GM19395 (cell line): Measurements from ENCODE around the gene CEACAM7.
"Not testable (repeated sequence)": the region's sequence is repeated elsewhere in the genome, so short reads cannot be mapped to it uniquely, and the experiment has no call there.

Source experiments
- ATAC-seq: cut with Tn5 transposase; IDR thresholded peaks from one replicate; pipeline ENCODE4 v1.9.1; 2021; ENCODE audit warnings: mild to moderate bottlenecking, moderate library complexity; ENCODE audit not compliant: unreplicated experiment

Gene CEACAM7

DNA sequence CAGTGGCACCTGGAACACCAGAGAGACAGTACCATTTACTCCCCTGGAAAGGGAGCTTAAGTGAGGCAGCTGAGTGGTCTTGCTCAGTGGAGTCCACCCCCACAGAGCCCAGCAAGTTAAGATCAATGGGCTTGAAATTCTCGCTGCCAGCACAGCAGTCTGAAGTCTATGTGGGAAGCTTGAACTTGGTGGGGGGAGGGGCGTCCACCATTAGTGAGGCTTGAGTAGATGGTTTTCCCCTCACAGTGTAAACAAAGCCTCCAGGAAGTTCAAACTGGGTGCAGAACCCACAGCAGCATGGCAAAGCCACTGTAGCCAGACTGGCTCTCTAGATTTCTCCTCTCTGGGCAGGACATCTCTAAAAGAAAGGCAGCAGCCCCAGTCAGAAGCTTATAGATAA is 30.9 kb downstream of the CEACAM7 start:
- ATAC-seq: no peak

DNA sequence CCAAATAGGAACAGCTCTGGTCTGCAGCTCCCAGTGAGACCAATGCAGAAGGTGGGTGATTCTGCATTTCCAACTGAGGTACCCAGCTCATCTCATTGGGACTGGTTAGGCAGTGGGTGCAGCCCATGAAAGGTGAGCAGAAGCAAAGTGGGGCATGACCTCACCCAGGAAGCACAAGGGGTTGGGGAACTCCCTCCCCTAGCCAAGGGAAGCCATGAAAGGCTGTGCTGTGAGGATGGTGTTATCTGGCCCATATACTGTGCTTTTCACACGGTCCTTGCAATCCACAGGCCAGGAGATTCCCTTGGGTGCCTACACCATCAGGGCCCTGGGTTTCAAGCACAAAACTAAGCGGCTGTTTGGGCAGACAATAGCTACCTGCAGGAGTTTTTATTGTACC is 31.3 kb downstream of the CEACAM7 start:
- ATAC-seq: not testable (repeated sequence)

DNA sequence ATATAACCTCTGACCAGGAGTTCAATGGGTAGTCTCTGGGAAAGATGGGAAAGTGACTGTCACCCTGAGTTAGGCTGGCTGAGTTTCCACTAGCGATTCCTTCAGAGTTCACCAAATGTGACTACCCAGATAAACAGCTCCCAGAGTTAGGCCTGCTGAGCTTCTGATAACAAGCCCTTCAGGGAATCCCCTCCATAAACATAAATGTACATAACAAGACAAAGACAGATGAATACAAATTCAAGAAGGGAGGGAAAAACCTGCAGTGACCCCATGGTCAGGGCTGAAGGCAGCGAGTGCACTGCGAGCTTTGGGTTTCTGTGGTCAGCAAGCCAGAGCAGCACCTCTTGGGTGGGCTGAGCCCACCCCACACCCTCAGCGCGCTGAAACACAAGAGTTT is 35.8 kb downstream of the CEACAM7 start:
- no peak for ATAC-seq

DNA sequence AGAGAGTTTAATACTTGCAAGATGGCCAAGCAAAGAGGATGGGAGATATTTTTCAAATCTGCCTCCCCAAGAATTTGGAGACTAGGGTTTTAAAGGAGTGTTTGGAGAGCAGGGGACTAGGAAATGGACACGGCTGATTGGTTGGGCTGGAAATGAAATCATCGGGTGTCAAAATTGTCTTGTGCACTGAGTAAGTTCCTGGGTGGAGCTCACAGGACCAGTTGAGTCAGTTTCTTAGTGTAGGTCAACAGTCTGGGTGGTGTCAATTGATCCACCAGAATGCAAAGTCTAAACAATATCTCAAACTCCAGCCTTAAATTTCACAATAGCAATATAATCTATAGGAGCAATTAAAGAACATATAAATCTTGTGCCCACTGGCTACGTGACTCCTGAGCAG is 38.2 kb downstream of the CEACAM7 start:
- ATAC-seq: no peak

DNA sequence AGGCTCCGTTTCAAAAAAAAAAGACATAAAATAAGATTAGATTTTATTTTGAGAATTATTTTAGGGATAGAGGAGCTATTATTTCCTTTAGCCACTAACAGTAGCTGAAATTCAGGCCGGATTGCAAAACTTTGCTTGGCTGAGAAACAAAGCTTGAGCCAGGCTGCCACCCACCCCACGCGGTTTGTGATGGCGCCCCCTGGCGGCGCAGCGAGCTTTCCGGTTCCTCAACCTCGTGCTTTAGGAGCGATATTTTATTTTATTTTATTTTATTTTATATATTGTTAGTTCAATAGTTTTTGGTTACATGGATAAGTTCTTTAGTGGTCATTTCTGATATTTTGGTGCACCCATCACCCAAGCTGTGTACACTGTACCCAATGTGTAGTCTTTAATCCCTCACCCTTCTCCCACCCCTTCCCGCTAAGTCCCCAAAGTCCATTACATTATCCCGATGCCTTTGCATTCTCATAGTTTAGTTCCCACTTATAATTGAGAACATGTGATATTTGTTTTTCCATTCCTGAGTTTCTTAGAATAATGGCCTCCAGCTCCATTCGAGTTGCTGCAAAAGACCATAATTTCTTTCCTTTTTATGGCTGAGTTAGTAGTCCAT is 41.4 kb downstream of the CEACAM7 start:
- ATAC-seq: no peak

DNA sequence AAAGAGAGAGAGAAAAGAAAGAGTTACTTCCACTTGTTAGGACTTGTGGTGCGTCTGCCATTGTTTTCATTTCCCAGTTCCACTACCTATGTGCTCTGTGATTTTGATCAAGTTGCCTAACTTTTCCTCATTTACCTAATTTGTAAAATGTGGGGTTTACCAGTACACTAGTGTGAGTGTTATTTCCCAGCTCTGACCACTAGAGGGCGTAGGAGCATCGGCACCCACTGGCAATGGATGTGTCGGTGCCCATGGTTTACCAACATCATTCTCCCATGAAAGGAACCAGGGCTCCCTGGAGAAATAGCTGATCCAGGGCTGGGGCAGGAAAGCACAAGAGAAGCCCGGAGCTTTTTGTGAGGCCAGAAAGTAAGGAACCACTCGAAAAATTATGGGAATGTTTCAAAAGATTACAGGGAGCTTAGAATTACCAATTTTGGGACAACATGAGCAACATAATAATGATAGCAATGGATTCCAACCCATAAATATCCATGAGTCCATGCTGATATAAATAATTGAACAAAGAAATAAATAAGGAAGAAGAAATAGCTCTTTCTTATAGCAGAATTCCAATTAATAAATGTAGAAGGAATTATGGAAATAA is 46.1 kb downstream of the CEACAM7 start:
- ATAC-seq: no peak

DNA sequence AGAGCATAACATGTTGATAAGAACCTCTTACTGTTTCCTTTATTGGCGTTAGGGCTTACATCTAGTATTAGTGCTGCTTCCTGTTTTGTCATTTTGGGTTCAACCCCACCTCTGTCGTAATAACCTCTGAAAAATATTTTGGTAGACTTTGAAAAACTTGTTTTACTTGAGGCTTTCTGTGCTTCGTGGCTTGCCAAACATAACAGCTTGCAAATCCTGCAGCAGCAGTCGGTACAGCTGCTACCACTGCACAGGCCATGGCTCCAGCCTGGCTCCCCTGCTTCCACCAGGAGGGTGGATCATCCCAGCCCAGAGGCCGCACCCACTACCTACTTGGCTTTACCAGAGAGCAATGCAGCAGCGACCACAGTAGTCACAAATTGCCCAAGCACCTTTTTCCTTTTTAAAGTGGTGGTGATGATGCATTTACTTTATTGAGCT is 49.4 kb downstream of the CEACAM7 start:
- ATAC-seq: no peak

DNA sequence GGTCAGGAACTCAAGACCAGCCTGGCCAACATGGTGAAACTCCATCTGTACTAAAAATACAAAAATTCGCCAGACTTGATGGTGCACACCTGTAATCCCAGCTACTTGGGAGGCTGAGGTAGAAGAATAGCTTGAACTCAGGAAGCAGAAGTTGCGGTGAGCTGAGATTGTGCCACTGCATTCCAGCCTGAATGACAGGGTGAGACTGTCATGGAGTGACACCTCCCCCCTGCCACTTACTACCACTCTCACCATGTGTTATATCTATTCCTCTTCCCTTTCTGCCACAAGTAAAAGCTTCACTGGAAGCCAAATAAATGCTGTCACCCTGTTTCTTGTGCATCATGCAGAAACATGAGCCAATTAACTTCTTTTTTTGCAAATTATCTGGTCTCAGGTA is 50.6 kb downstream of the CEACAM7 start:
- ATAC-seq: no peak

DNA sequence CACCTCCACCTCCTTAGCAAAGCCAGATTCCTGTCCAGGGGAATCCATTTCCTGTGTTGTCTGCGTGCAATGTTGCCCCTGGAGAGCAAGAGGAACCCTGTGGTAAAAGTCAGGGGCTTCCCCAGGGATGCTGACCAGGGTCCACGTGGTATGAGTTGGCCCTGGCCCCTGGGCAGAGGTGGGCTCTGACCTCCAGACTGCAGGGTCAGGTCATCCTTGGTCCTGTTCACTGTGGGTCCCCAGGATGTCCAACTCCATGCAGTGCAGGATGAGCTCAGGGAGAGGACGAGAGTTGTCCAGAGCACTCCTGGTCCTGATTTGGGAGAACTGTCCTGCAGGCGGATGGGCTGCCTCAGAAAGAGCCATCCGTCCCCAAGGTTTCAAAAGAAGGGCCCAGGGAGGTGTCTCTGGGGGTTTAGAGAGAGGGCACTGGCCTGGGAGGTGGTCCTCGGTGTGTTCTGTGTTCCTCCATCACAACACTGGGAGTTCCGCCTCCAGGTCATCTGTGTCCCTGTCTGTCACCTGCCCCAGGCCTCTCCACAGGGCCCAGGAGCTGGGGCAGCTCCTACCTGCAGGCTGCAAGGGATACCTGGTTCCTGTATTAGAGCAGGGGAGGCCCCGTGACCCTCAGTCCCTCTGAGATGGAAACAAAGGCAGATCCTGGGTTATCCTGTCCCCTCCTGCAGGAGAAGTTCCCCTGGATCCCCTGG is 59.9 kb downstream of the CEACAM7 start:
- no peak for ATAC-seq

DNA sequence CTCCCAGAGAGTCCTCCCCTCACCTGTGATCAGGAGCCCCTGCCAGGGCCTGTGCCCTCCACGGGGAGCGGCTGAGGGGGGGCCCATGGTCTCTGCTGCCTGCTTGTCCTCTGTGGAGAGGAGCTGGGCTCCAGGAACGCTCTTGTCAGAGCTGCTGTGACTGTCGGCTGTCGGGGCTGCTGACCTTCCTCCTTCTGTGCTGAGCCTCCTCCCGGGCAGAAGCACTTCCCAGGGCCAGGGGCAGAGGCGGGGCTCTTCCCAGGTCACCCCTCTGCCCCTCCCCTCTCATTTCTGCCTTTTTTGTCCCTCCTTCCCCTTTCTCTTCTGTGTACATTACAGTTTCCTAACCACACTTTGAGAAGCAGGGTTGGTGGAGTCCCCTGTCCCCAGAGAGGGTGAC is 61.2 kb downstream of the CEACAM7 start, which contains the start of gene CEACAM4:
TSS of gene CEACAM4 (minus strand) at position 198 of the 400 bp plus-strand sequence. CDS start at position 87, 111 bp downstream.
- ATAC-seq: no peak

DNA sequence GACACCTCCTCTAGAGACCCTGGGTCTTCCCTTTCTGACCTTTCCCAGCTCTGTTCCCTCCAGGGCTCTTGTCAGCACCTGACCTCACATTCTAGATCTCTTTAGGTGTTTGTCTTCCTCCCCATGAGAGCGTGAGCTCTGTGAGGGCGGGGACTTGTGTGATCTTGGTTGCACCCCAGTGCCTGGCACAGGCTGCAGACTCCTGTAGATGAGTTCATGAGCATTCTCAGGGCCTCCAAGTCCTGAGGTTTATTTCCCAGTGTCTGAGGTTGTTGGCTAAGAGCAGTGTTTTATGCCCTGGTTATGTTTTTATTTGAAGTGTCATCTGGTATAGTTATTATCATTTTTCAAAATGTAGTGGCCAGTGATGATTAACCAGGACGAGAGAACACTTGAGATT is 61.8 kb downstream of the CEACAM7 start:
- no peak for ATAC-seq

DNA sequence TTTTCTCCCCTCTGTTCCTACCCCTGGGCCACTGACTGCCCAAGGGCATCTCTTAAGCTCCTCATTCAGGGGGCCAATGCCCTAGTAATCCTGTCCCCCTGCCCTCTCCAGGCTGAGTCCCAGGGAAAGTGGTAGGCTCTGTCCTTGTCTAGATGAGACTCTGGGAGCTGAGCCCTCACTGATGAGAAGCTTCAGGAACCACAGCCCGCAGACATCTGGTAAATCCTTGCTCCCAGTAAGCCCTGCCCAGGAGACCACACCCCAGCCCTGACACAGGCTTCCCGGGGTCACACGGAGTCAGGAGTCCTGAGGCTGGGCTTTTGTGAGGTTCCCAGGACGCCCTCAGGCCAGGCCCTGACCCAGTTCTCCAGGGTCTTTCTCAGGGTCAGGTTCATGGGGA is 63.1 kb downstream of the CEACAM7 start:
- no peak for ATAC-seq

DNA sequence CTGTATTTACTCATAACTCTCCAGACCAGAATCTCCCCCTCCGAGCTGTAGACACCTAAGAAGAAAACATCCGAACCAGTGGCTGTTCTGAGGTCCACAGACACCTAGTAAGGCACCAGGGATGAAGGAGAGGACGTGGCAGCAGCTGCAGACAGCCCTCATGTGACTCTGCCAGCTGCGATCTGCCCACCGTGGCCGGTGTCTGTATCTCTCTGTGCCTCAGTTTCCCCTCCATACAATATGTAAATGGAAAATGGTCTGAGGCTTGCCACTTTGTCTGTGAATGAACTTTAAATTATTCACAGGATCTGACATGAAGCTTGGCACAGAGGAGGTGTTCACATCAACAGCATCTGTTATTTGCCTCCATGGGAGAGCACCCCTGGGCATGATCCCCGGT is 63.6 kb downstream of the CEACAM7 start:
- no peak for ATAC-seq

DNA sequence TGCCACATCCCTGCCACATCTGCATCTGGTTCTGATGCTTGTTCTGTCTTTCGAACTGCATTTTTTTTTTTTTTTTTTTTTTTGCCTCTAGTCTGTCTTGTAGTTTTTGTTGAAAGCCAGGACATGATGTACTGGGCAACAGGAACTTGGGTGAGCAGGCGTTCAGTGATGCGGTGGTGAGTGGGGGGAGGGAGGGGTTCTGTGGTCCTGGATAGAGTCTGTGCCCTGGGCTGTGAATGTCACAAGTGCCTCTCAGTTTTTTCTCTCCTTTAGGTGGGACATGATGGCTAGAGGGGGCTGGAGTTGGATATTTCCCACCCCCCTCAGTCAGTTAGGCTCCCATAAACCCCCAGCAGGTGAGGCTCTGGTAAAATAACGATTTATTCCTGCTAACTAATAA is 64.7 kb downstream of the CEACAM7 start:
- ATAC-seq: no peak
